ENCODE results near the gene PHF5A.

Gene PHF5A

GRCh38 chr22:41468381-41469217 is at the start of gene PHF5A, which contains the start of gene ACO2:
Gene PHF5A (minus strand): TSS chr22:41468692. CDS start chr22:41468653, 39 bp downstream.
Gene ACO2 (plus strand): TSS chr22:41469117. CDS start chr22:41469147, 30 bp downstream.
- peak within 1 kb of the TSS; percentile 84 for H3K4me2 ChIP-seq (ENCODE audit: low read depth, low read length, poor library complexity, severe bottlenecking)
- peak within 1 kb of the TSS; percentile 95 for H3K4me3 ChIP-seq (ENCODE audit: insufficient read depth, low read length, poor library complexity, severe bottlenecking)
- peak within 1 kb of the TSS; percentile 79 for H2AFZ ChIP-seq (ENCODE audit: low read depth, low read length, severe bottlenecking)
- TF ChIP-seq CTCF (IDR thresholded peaks at IDR 0.05; ENCODE audit: insufficient read depth, low read length, poor library complexity, severe bottlenecking) (no peak), EZH2phosphoT487 (conservative IDR thresholded peaks at IDR 0.05; ENCODE audit: low read length) (no peak)
- peaks cover 18% of the 10 kb centered on the region; the same call in 1 of the 2 replicates for H3K36me3 ChIP-seq (ENCODE audit: low read length)
- no peaks in the 10 kb centered on the region for H3K9me2 ChIP-seq (replicated peaks; ENCODE audit: insufficient read depth, low read length)
- no peaks in the 10 kb centered on the region for H4K20me1 ChIP-seq (ENCODE audit: low read depth, low read length)
- H3F3A ChIP-seq (ENCODE audit: insufficient read depth) = no peaks in the 10 kb centered on the region
- H3K27ac ChIP-seq (ENCODE audit: low read depth, low read length) = peak within 1 kb of the TSS; percentile 83
- H3K9ac ChIP-seq (ENCODE audit: low read length) = peak within 1 kb of the TSS; percentile 77
- H3K79me2 ChIP-seq (ENCODE audit: insufficient read depth, low read length) = peaks cover 81% of the 10 kb centered on the region
- H3K9me3 ChIP-seq (ENCODE audit: insufficient read depth, low read length) = no peaks in the 10 kb centered on the region
- no peaks in the 10 kb centered on the region for H3K27me3 ChIP-seq (ENCODE audit: low read length)

GRCh38 chr22:41518048-41518347 is 49.5 kb upstream of the PHF5A start:
- Histone ChIP-seq H3K27me3 (ENCODE audit: low read length) (no peaks in the 10 kb centered on the region), H3F3A (ENCODE audit: insufficient read depth) (no peaks in the 10 kb centered on the region), H3K4me2 (ENCODE audit: low read depth, low read length, poor library complexity, severe bottlenecking) (no peak overlapping the region), H2AFZ (ENCODE audit: low read depth, low read length, severe bottlenecking) (no peak overlapping the region), H4K20me1 (ENCODE audit: low read depth, low read length) (no peaks in the 10 kb centered on the region), H3K4me3 (ENCODE audit: insufficient read depth, low read length, poor library complexity, severe bottlenecking) (no peak overlapping the region), H3K9me3 (ENCODE audit: insufficient read depth, low read length) (no peaks in the 10 kb centered on the region), H3K27ac (ENCODE audit: low read depth, low read length) (no peak overlapping the region), H3K9me2 (replicated peaks; ENCODE audit: insufficient read depth, low read length) (no peaks in the 10 kb centered on the region), H3K36me3 (ENCODE audit: low read length) (no peaks in the 10 kb centered on the region), H3K9ac (ENCODE audit: low read length) (no peak overlapping the region), H3K79me2 (ENCODE audit: insufficient read depth, low read length) (no peaks in the 10 kb centered on the region)
- no peak for TF ChIP-seq EZH2phosphoT487 (conservative IDR thresholded peaks at IDR 0.05; ENCODE audit: low read length)
- no peak for TF ChIP-seq CTCF (IDR thresholded peaks at IDR 0.05; ENCODE audit: insufficient read depth, low read length, poor library complexity, severe bottlenecking)

- Histone ChIP-seq H2AFZ (ENCODE audit: low read depth, low read length, severe bottlenecking) (no peak overlapping the region), H3F3A (ENCODE audit: insufficient read depth) (no peaks in the 10 kb centered on the region), H3K27ac (ENCODE audit: low read depth, low read length) (no peak overlapping the region), H3K9ac (ENCODE audit: low read length) (no peak overlapping the region), H3K79me2 (ENCODE audit: insufficient read depth, low read length) (no peaks in the 10 kb centered on the region), H3K9me3 (ENCODE audit: insufficient read depth, low read length) (no peaks in the 10 kb centered on the region), H3K36me3 (ENCODE audit: low read length) (no peaks in the 10 kb centered on the region), H3K4me3 (ENCODE audit: insufficient read depth, low read length, poor library complexity, severe bottlenecking) (no peak overlapping the region), H3K4me2 (ENCODE audit: low read depth, low read length, poor library complexity, severe bottlenecking) (no peak overlapping the region), H3K9me2 (replicated peaks; ENCODE audit: insufficient read depth, low read length) (no peaks in the 10 kb centered on the region), H3K27me3 (ENCODE audit: low read length) (no peaks in the 10 kb centered on the region), H4K20me1 (ENCODE audit: low read depth, low read length) (no peaks in the 10 kb centered on the region)
- TF ChIP-seq EZH2phosphoT487 (conservative IDR thresholded peaks at IDR 0.05; ENCODE audit: low read length) (no peak), CTCF (IDR thresholded peaks at IDR 0.05; ENCODE audit: insufficient read depth, low read length, poor library complexity, severe bottlenecking) (peak; percentile 76)
Measured at GRCh38 chr22:41517172-41518047, 48.9 kb upstream of the PHF5A start.
